Subcutaneous abdominal adipose tissue (tissue), 5 donors: Measurements from ENCODE around the gene ZNF775.

Source experiments
- H3K27ac ChIP-seq: one replicate; pipeline ENCODE4 v1.7.0; 2013; ENCODE audit warnings: low read depth, mild to moderate bottlenecking, inconsistent platforms, low read length, moderate library complexity
- H3K27me3 ChIP-seq, 5 donors: one replicate each; pipeline ENCODE4 v1.7.0; 2013; ENCODE audit warnings: low read length in 5 of 5, inconsistent platforms in 1 of 5; ENCODE audit not compliant: control insufficient read depth in 5 of 5, insufficient read depth in 4 of 5
- H3K36me3 ChIP-seq, 5 donors: one replicate each; pipeline ENCODE4 v1.7.0; 2013; ENCODE audit warnings: low read length in 5 of 5; ENCODE audit not compliant: control insufficient read depth in 5 of 5, insufficient read depth in 5 of 5
- H3K4me1 ChIP-seq, 5 donors: one replicate each; pipeline ENCODE4 v1.7.0; 2013; ENCODE audit warnings: low read length in 5 of 5, mild to moderate bottlenecking in 3 of 5, moderate library complexity in 1 of 5; ENCODE audit not compliant: control insufficient read depth in 5 of 5, insufficient read depth in 5 of 5
- H3K4me3 ChIP-seq, 5 donors: one replicate each; pipeline ENCODE4 v1.7.0; 2013; ENCODE audit warnings: low read length in 5 of 5, low read depth in 1 of 5
- H3K9ac ChIP-seq, 5 donors: one replicate each; pipeline ENCODE4 v1.7.0; 2013; ENCODE audit warnings: low read length in 5 of 5, mild to moderate bottlenecking in 4 of 5, moderate library complexity in 3 of 5
- H3K9me3 ChIP-seq, 5 donors: one replicate each; pipeline ENCODE4 v1.7.0; 2013; ENCODE audit warnings: low read length in 5 of 5; ENCODE audit not compliant: control insufficient read depth in 5 of 5
- donor health status: healthy.
- donor health status: healthy.
- donor health status: healthy.
- donor health status: healthy.
- donor health status: healthy.

Gene ZNF775

DNA sequence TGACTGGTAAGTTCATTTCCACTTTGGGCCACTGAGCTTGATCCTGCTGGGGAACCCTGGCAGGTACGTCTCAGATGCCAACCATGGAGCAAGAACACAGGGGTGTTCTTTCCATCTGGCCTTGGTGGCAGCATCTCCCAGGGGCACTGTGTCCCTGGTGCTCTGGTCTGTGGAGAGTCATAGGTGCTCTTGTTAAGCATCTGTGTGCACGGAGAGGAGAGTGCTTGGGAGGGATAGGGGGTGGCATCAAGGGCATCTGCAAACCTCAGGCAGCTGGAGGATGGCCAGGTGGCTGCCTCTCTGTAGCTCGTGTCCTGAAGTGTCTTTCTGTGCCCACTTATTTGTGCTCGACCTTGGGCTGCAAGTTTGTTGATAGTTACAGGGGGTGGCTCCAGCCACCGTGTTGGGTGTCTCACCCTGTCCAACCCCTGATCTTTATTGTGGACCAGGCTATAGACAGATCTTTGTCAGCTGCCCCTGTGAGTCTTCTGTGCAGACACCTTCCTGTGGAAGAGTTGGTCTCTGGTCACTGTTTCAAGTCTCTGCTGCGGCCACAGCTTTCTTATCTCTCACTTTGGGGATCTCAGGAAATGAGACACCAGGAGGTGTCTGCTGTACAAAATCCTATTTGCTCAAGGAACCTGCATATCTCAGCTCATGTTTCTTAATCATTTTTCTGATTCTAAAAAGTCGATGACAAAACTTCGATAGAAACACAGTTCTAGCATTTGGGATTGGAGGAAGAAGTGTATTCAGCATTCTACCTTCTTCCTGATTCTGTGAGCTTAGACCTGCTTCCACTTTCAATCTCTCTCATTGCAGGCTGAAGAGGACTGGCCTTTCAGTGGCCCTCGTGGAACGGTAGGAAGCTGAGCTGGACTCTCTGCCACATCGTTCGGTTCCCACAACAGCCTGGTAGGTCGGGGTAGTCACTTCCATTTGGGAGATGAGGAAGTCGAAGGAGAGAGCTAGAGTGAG, 54.1 kb downstream of the ZNF775 start:
- H3K4me1 ChIP-seq = peaks cover 0 to 26% (median 12%) of the 10 kb centered on the region in 5 donors
- H3K9me3 ChIP-seq = no peaks in the 10 kb centered on the region
- no peak overlapping the region for H3K4me3 ChIP-seq
- no peaks in the 10 kb centered on the region for H3K36me3 ChIP-seq
- H3K27me3 ChIP-seq = peaks cover 0 to 12% (median 3%) of the 10 kb centered on the region in 5 donors
- no peak overlapping the region for H3K9ac ChIP-seq
- no peak overlapping the region for H3K27ac ChIP-seq

DNA sequence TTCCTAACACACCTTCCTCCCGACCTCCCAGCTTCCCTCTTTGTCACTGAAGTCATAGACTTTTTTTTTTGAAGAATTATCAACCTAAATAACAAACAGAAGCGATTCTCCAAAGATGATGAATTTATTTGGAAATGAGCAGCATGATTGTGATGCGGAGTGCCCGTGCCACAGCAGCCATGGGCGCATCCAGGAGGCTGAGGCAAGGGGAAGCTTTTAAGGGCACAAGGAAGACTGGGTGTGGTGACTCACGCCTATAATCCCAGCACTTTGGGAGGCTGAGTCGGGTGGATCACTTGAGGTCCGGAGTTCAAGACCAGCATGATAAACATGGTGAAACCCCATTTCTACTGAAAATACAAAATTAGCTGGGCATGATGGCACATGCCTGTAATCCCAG, 55.1 kb downstream of the ZNF775 start:
- Histone ChIP-seq H3K4me1 (peaks cover 0 to 17% (median 4%) of the 10 kb centered on the region in 5 donors), H3K9me3 (no peaks in the 10 kb centered on the region), H3K36me3 (no peaks in the 10 kb centered on the region), H3K9ac (no peak overlapping the region), H3K27ac (no peak overlapping the region), H3K4me3 (no peak overlapping the region), H3K27me3 (peaks cover 0 to 12% (median 3%) of the 10 kb centered on the region in 5 donors)

DNA sequence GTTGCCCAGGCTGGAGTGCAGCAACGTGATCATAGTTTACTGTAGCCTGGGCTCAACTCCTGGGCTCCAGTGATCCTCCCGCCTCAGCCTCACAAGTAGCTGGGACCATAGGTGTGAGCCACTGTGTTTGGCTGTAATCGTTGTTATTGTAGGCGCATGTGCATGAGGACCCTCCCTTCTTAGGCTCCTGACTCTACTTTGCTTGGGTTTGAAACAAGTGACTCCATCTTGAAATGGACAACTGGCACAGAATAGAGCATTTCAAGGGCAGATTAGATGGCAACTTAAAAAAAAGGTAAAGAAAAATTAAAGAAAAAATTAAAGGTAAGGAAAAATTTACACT, 55.9 kb downstream of the ZNF775 start:
- H3K4me1 ChIP-seq = peaks cover 0 to 16% (median 4%) of the 10 kb centered on the region in 5 donors

DNA sequence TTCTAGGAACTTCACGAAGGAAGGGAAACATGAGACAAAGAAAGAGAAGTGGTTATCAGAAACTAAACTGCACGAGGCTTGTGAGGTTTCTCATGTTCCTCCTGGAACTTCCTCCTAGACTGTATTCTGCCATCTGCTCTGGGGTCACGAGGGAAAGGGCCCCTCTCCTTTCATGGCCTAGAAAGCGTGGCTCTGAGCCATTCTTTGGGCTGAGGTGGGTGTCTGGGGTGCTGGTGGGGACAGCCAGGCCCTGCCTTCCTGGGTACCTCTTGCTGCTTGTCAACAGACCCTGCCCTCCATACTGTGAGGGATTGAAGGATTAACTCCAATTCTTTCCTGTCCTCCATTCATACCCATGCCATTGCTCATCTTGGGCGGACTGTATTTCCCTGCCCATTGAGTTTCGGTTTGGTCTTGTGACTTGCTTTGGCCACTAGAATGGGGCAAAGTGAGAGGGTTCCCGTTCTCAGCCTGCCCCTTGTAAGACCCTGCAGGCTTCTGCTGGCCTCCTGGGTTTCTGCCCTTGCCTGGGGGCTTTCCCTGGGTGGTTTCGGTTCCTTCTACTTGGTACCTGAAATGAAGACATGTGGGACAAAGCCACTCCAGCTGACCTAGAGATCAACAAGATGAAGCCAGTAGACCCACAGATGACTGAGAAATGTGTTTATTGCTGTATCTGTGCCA, 56.4 kb downstream of the ZNF775 start:
- Histone ChIP-seq H3K4me1 (peaks cover 0 to 16% (median 4%) of the 10 kb centered on the region in 5 donors), H3K9me3 (no peaks in the 10 kb centered on the region), H3K27me3 (peaks cover 0 to 7% (median under 1%) of the 10 kb centered on the region in 5 donors), H3K9ac (no peak overlapping the region), H3K36me3 (no peaks in the 10 kb centered on the region), H3K27ac (no peak overlapping the region), H3K4me3 (no peak overlapping the region)

More for the DNA sequence above, 55.9 kb downstream of the ZNF775 start:
- Histone ChIP-seq H3K9ac (no peak overlapping the region), H3K4me3 (no peak overlapping the region), H3K36me3 (no peaks in the 10 kb centered on the region), H3K27me3 (peaks cover 0 to 7% (median 3%) of the 10 kb centered on the region in 5 donors), H3K27ac (no peak overlapping the region), H3K9me3 (no peaks in the 10 kb centered on the region)

DNA sequence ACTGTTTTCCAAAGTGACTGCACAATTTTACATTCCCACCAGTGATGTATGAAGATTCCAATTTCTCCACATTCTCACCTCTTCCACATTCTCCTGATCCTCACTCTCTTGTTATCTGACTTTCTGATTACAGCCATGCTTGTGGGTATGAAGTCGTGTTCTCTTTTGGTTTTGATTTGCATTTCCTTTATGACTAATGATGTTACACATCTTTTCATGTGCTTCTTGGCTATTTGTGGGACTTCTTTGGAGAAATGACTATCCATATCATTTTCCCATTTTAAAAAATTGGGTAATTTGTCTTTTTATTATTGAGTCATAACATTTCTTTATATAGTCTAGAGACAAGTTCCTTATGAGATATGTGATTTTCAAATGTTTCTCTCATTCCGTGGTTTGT, 60.8 kb downstream of the ZNF775 start:
- no peak overlapping the region for H3K4me3 ChIP-seq
- peaks cover 0 to under 1% (median 0%) of the 10 kb centered on the region in 5 donors for H3K4me1 ChIP-seq
- H3K27ac ChIP-seq = no peak overlapping the region
- no peak overlapping the region for H3K9ac ChIP-seq
- peaks cover 0 to 13% (median 12%) of the 10 kb centered on the region in 5 donors for H3K9me3 ChIP-seq
- H3K27me3 ChIP-seq = peaks cover 0 to 4% (median 3%) of the 10 kb centered on the region in 5 donors
- H3K36me3 ChIP-seq = no peaks in the 10 kb centered on the region

DNA sequence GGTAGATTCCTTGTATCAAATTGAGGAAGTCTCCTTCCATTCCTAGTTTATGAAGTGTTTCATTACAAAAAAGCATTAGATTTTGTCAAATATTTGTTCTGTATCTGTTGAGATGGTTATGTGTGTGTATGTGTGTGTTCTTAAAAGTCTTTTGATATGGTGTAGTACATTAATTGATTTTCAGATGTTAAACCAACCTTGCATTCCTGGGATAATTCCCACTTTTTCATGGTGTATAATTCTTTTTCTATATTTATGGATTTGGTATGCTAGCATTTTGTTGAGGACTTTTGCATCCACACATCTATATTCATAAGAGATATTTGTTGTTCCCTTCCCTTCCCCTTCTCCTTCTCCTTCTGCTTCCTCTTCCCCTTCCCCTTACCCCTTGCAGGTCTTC, 62.4 kb downstream of the ZNF775 start:
- Histone ChIP-seq H3K4me1 (peaks cover 0 to 5% (median 4%) of the 10 kb centered on the region in 5 donors), H3K36me3 (no peaks in the 10 kb centered on the region), H3K4me3 (no peak overlapping the region), H3K27me3 (peaks cover 0 to 4% (median 3%) of the 10 kb centered on the region in 5 donors), H3K27ac (no peak overlapping the region), H3K9me3 (peaks cover 0 to 13% (median 12%) of the 10 kb centered on the region in 5 donors), H3K9ac (no peak overlapping the region)

DNA sequence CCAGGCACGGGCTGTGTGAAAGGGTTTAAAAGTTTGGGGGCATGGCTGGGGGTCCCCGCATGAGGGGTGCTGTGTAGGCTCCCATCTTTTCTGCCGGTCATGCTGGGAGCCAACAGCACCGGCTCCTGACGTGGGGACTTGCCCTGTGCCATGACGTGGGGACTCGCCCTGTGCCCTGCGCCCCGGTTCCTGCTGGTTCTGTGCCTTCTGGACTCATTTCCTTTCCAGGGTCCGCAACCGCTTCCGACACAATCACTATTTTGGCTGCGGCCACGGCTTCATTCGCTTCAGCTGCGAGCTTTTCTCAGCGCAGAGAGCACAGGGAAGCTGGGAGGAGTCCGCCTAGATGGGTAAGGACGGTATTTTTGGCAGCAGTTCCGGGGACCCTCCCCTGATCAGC, 63.7 kb downstream of the ZNF775 start:
- Histone ChIP-seq H3K36me3 (no peaks in the 10 kb centered on the region), H3K4me3 (no peak overlapping the region), H3K4me1 (peaks cover 0 to 11% (median 10%) of the 10 kb centered on the region in 5 donors), H3K9ac (no peak overlapping the region), H3K27me3 (peaks cover 0 to 4% (median 3%) of the 10 kb centered on the region in 5 donors), H3K27ac (no peak overlapping the region), H3K9me3 (peaks cover 0 to 13% (median 12%) of the 10 kb centered on the region in 5 donors)

DNA sequence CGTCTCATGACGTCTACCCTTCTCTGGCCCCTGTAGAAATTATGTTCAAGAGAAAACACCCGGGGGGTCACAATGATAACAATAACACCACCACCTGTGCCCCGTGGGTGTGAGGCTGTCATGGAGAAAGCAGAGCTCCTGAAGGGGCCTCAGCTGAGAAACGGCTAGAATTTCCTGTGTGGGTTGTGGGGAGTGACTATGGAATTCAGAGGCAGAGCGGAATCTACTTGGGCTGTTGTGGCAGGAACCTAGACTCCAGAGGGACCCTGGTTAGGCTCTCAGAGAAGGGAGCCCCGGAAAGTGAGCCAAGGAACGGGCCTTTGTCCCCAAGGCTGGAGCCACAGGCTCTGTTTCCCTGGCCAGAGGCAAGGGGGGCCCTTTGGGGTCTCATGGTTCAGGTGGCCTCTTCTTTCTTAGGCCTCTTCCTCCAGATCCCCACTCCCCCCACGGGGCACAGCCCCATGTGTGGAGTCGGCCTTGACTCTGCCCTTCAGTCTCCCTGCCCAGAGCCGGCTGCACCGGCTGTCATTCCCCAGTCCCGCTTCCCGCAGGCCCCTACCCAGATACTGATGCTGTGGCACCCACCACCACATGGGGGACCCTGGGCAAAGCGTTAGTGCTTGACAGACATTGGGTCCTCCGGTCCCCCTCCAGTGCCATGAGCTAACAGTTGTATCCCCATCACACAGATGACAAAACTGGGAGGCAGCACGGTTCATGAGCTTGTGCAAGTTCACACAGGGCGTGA, 64.8 kb downstream of the ZNF775 start:
- Histone ChIP-seq H3K27ac (no peak overlapping the region), H3K4me3 (no peak overlapping the region), H3K36me3 (no peaks in the 10 kb centered on the region), H3K4me1 (peaks cover 3 to 19% (median 17%) of the 10 kb centered on the region in 5 donors), H3K27me3 (peaks cover 0 to 4% (median 3%) of the 10 kb centered on the region in 5 donors), H3K9me3 (peaks cover 0 to 13% (median 12%) of the 10 kb centered on the region in 5 donors), H3K9ac (no peak overlapping the region)

DNA sequence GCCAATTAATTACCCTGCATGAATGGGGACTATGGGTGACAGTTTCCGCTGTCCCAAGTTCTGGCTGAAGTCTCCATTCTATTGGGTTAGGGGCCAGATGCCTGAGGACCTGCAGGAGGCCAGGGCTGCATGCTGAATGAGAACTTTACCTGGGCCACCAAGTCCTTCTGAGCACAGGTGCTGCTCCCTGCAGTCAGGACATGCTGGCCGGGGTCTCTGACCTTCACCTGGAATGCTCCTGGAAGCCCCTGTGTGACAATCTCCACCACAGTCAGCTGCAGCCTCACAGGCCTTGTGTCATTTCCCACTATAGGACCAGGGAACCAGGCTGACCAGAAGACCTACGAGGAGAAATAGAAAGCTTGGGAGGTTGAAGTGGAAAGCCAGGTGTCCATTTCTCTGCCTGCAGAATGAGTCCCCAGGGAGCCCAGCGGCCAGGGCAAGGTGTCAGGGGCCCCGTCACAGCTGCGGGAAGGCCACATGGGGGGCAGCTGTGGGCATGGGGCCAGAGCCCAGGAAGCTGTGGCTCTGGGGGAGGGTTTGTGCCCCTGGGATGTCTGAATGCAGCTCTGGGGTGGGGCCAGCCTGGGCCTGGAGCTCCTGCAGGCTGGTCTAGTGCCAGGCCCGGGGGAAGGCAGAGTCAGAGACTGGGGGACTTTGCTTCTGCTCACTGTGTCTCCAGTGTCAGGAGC, 65.7 kb downstream of the ZNF775 start:
- H3K27ac ChIP-seq = no peak overlapping the region
- H3K4me1 ChIP-seq = peaks cover 5 to 28% (median 24%) of the 10 kb centered on the region in 5 donors

More for the DNA sequence above, 65.7 kb downstream of the ZNF775 start:
- Histone ChIP-seq H3K36me3 (no peaks in the 10 kb centered on the region), H3K4me3 (no peak overlapping the region), H3K9ac (no peak overlapping the region), H3K27me3 (peaks cover 0 to 4% (median 3%) of the 10 kb centered on the region in 5 donors), H3K9me3 (peaks cover 0 to 13% (median 12%) of the 10 kb centered on the region in 5 donors)
